GM12878 (cell line): ENCODE data around the gene EYS. TPM values are rescaled to one million over a fixed set of nuclear protein-coding genes. Genes with fewer than 3 reads are reported as not detected.
A peak's percentile ranks its signal among the peaks of the same experiment; 100 is the strongest.

Experiments used
- ATAC-seq: fragments of 200-7000 bp; cut with Tn5 transposase; 3 replicates; pipeline ENCODE4 v1.9.1; 2020; ENCODE audit warnings: mild to moderate bottlenecking, moderate library complexity
- BruUV-seq: library from RNA; stranded (reverse); fragments of 400-500 nt; replicated peaks from 2 replicates; lab custom pipeline; 2021; lab: Mats Ljungman, UMichigan
- CTCF ChIA-PET: fragments of 300-600 bp; sonication (Branson Sonifier 250); formaldehyde crosslinking; extraction: SDS; loops from one replicate; lab custom pipeline; 2021; ENCODE audit warnings: inconsistent platforms; lab: Yijun Ruan, JAX
- POLR2A ChIA-PET: fragments of 350-600 bp; formaldehyde crosslinking; extraction: SDS; loops from one replicate; lab custom pipeline; 2021; ENCODE audit warnings: inconsistent platforms; lab: Charles Lee
- RAD21 ChIA-PET: fragments of 300-600 bp; sonication (Branson Sonifier 250); formaldehyde crosslinking; loops from one replicate; lab custom pipeline; 2023; ENCODE audit warnings: antibody characterized with exemption; ENCODE audit not compliant: unreplicated experiment; lab: Charles Lee
- SMC1A ChIA-PET: fragments of 300-600 bp; sonication (Branson Sonifier 250); formaldehyde crosslinking; loops from one replicate; lab custom pipeline; 2023; ENCODE audit not compliant: unreplicated experiment, uncharacterized antibody; lab: Charles Lee
- DNase-seq: peaks from one replicate; pipeline ENCODE4 v3.0.0-alpha.2; 2011; ENCODE audit warnings: low read depth, low spot score
- FAIRE-seq: peaks from 3 replicates; lab custom pipeline; 2011; peaks lifted over from hg19 to GRCh38; lab: Jason Lieb, UNC
- H2AFZ ChIP-seq: 2 replicates; pipeline ENCODE4 v1.6.0; 2011; ENCODE audit warnings: low read depth, low read length, control low read depth; ENCODE audit not compliant: control insufficient read depth
- H3K27ac ChIP-seq: 2 replicates; pipeline ENCODE4 v1.5.1; 2011; ENCODE audit warnings: control low read depth; ENCODE audit not compliant: control insufficient read depth, insufficient read depth
- H3K27me3 ChIP-seq, 2 experiments: replicated peaks in 1 of 2; 2 replicates each; pipeline versions ENCODE4 v1.6.0 to v1.6.1; 2011; ENCODE audit warnings: low read length in 1 of 2; ENCODE audit not compliant: control insufficient read depth in 2 of 2, insufficient read depth in 2 of 2
- H3K36me3 ChIP-seq, 2 experiments: 2 replicates each; pipeline ENCODE4 v1.5.1; 2011; ENCODE audit warnings: low read length in 1 of 2; ENCODE audit not compliant: control insufficient read depth in 2 of 2, insufficient read depth in 2 of 2
- H3K4me1 ChIP-seq: 2 replicates; pipeline ENCODE4 v1.6.1; 2011; ENCODE audit warnings: mild to moderate bottlenecking, low read length, moderate library complexity, mixed read lengths; ENCODE audit not compliant: control insufficient read depth, insufficient read depth
- H3K4me2 ChIP-seq: 2 replicates; pipeline ENCODE4 v1.6.0; 2011; ENCODE audit warnings: control low read depth; ENCODE audit not compliant: control insufficient read depth, insufficient read depth
- H3K4me3 ChIP-seq: fragments of 200-600 bp; sonication (generic); 2 replicates; pipeline ENCODE4 v1.5.1; 2016
- H3K79me2 ChIP-seq: 2 replicates; pipeline ENCODE4 v1.6.0; 2011; ENCODE audit warnings: low read length; ENCODE audit not compliant: control insufficient read depth, insufficient read depth
- H3K9ac ChIP-seq: 2 replicates; pipeline ENCODE4 v1.8.0; 2011; ENCODE audit warnings: low read length, control low read depth, mixed read lengths; ENCODE audit not compliant: control insufficient read depth, insufficient read depth
- H3K9me3 ChIP-seq: replicated peaks from 3 replicates; pipeline ENCODE4 v1.5.1; 2011; ENCODE audit warnings: mild to moderate bottlenecking, low read length; ENCODE audit not compliant: control insufficient read depth, insufficient read depth
- H4K20me1 ChIP-seq: 2 replicates; pipeline ENCODE4 v1.6.0; 2011; ENCODE audit not compliant: control insufficient read depth, insufficient read depth
- ASH2L ChIP-seq: fragments of 300-600, 200-600 bp; sonication (generic); IDR thresholded peaks from 2 replicates; pipeline ENCODE4 v1.6.1; 2017; ENCODE audit warnings: low read depth, mild to moderate bottlenecking, borderline replicate concordance
- BMI1 ChIP-seq: fragments of 450-650 bp; IDR thresholded peaks from 2 replicates; pipeline ENCODE4 v1.6.1; 2016; ENCODE audit warnings: mild to moderate bottlenecking, moderate library complexity, borderline replicate concordance
- IKZF2 ChIP-seq, 2 experiments: fragments of 450-650 bp; IDR thresholded peaks; 2 replicates each; pipeline ENCODE4 v1.6.1; 2017; ENCODE audit warnings: mild to moderate bottlenecking in 2 of 2, moderate library complexity in 2 of 2
- LARP7 ChIP-seq: fragments of 450-650 bp; IDR thresholded peaks from 2 replicates; pipeline ENCODE4 v1.6.1; 2017; ENCODE audit warnings: mild to moderate bottlenecking
- MTA2 ChIP-seq: fragments of 450-650 bp; IDR thresholded peaks from 2 replicates; pipeline ENCODE4 v1.6.1; 2016; ENCODE audit warnings: low read depth, mild to moderate bottlenecking, moderate library complexity
- POU2F2 ChIP-seq: IDR thresholded peaks from 3 replicates; pipeline ENCODE4 v1.6.1; 2011; ENCODE audit warnings: low read depth, mild to moderate bottlenecking, low read length, borderline replicate concordance
- WGBS: methylation state at CpG from one replicate; pipeline ENCODE4 v1.1.6; 2016; ENCODE audit warnings: low lambda C conversion rate; ENCODE audit not compliant: insufficient replicate concordance, insufficient coverage; ENCODE audit errors: missing lambda C conversion rate; 5-methylcytosine and 5-hydroxymethylcytosine counted together
- in situ Hi-C: fragments of 300-500 bp; cut with MboI; formaldehyde crosslinking; loops from 9 replicates; pipeline ENCODE4 v1.14.3; 2018; ENCODE audit warnings: mixed read lengths
- intact Hi-C: fragments of 100-400 bp; cut with micrococcal nuclease; formaldehyde crosslinking; loops from one replicate; pipeline ENCODE4 v1.14.2; 2022; ENCODE audit not compliant: unreplicated experiment
- polyA plus RNA-seq, 11 experiments: library from polyadenylated mRNA; depleted of rRNA in 4 of 11; unstranded in 6 of 11; stranded (reverse) in 5 of 11; fragments of >200 nt; fragmentation: Nextera tagmentation in 4 of 11; fragmentation: Illumina TruSeq in 1 of 11; extraction: Ambion mirVana in 4 of 11; extraction: Trizol in 1 of 11; gene quantifications; 1 replicate in 1 of 11; 2 replicates in 10 of 11; pipeline versions ENCODE4 v1.2.1 to v1.2.3, GENCODE V29; 2011 to 2016; ENCODE audit warnings: inconsistent platforms in 2 of 11, missing spikeins in 2 of 11, low read depth in 1 of 11
- total RNA-seq, 4 experiments: library from RNA; depleted of rRNA in 3 of 4; stranded (reverse); fragments of >200 nt in 3 of 4; fragmentation: Illumina TruSeq in 1 of 4; extraction: Trizol in 1 of 4; gene quantifications; 2 replicates each; pipeline versions ENCODE4 v1.2.1 to v1.2.3, GENCODE V29; 2013 to 2021
- TF ChIP-seq, protein P1 (sequence below): fragments of 450-650 bp; IDR thresholded peaks from 2 replicates; pipeline ENCODE4 v1.6.1; 2017; ENCODE audit warnings: mild to moderate bottlenecking, low read depth, inconsistent platforms; ENCODE audit not compliant: poor library complexity, severe bottlenecking

The EYS gene
- total and polyA plus RNA-seq, 10 of the 15 experiments (the other 5 are each of a cell fraction or from before 2014, with no cell fraction given): under 0.01 to 0.14 (median 0.02) TPM; not detected in 1

DNA sequence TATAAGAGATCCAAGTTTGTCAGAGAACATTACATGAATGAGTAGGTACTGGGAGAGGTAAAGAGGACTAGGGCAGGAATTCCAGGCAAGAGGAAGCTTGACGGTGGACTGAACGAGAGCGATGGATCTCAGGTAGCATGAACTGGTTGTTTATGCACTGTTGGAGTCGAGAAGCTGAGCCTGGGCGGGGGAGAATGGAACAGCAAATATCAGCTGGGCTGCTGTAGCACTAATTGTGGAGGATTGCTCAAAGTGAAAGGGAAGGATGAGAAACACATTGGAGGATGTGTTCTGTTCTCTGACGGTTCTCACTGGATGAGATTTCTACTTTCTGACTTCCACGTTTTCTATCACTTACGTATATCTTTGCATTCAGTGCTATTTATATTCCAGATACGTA lies 1907.2 kb downstream of the EYS start:
- no peaks in the 10 kb centered on the region for H3K9me3 ChIP-seq
- RAD21 ChIA-PET: interaction anchor here (1.6 to 4.2 kb wide), 4 partner anchors 35 to 447 kb away, joined by 5 to 45 read pairs (median 20); no protein-coding TSS in a partner anchor
- H3K27me3 ChIP-seq: no peaks in the 10 kb centered on the region
- SMC1A ChIA-PET: interaction anchor here (2.4 kb wide), 1 partner anchor 447 kb away, joined by 18 read pairs; no protein-coding TSS in a partner anchor
- no peak for DNase-seq
- WGBS: 29% methylated on average over 9 of the region's 9 CpGs
- H4K20me1 ChIP-seq: no peaks in the 10 kb centered on the region
- TF ChIP-seq ASH2L (no peak), BMI1 (no peak), IKZF2 (IDR thresholded peaks at IDR 0.05) (peak in 1 of 2 experiments; percentile 20; a peak in 1 of 4 replicates), POU2F2 (no peak), MTA2 (peak; percentile 41), LARP7 (no peak)
- TF ChIP-seq, protein P1, sequence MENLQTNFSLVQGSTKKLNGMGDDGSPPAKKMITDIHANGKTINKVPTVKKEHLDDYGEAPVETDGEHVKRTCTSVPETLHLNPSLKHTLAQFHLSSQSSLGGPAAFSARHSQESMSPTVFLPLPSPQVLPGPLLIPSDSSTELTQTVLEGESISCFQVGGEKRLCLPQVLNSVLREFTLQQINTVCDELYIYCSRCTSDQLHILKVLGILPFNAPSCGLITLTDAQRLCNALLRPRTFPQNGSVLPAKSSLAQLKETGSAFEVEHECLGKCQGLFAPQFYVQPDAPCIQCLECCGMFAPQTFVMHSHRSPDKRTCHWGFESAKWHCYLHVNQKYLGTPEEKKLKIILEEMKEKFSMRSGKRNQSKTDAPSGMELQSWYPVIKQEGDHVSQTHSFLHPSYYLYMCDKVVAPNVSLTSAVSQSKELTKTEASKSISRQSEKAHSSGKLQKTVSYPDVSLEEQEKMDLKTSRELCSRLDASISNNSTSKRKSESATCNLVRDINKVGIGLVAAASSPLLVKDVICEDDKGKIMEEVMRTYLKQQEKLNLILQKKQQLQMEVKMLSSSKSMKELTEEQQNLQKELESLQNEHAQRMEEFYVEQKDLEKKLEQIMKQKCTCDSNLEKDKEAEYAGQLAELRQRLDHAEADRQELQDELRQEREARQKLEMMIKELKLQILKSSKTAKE: no peak
- TF ChIP-seq, all 136 proteins: peak for 2
- Histone ChIP-seq H3K4me2 (no peak overlapping the region), H3K4me1 (no peaks in the 10 kb centered on the region), H3K79me2 (no peaks in the 10 kb centered on the region), H3K4me3 (no peak overlapping the region), H3K27ac (no peak overlapping the region), H2AFZ (peak overlapping the region; percentile 8; the same call in 1 of the 2 replicates), H3K36me3 (no peaks in the 10 kb centered on the region), H3K9ac (no peak overlapping the region)
- ChIA-PET POLR2A (no interaction called here), CTCF (interaction anchor here (1.2 to 3.9 kb wide), 3 partner anchors 14 to 447 kb away, joined by 3 to 19 read pairs (median 4); no protein-coding TSS in a partner anchor)
- peak; percentile 69 for ATAC-seq
- in situ Hi-C loops: loop anchor here (10.0 to 25.0 kb wide), 2 partner anchors 488 to 735 kb away; partner anchors contain the start of gene LGSN
- FAIRE-seq: no peak
- intact Hi-C loops: no loop called here
- no TSS peak for BruUV-seq
